Measurements from ENCODE around the gene SLC35E2B.

The SLC35E2B gene

DNA sequence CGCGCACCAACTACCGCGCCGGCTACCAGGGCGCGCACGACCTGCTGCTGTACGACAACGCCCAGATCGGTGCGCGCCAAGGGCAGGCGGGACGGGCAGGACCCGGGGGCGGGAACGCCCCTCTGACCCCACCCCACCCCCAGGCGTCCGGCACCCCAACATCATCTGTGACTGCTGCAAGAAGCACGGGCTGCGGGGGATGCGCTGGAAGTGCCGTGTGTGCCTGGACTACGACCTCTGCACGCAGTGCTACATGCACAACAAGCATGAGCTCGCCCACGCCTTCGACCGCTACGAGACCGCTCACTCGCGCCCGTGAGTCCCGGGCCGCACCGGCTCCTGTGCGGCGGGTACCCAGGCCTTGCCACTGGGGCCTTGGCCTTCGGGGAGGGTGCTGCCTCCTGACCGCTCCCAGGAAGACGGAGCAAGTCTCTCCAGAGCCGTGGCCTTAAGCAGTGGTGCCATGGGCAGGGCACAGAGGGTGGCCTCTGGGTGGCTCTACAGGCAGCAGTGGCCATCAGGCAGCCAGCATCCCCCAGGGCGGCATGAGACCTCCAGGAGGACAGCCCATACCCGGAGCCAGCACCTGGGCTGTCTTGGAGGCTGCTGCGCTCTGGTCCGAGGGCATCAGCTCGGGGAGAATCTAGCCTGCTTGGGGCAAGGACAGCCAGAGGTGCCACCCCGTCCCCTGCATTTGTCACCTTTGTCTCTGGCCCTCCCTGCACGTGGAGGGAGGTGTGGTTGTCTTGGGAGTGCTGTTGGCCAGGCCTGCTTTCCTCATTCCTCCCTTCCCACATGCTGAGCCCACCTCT, 68.8 kb downstream of the SLC35E2B start:
- DNase-seq (ENCODE audit: low spot score): no peak

DNA sequence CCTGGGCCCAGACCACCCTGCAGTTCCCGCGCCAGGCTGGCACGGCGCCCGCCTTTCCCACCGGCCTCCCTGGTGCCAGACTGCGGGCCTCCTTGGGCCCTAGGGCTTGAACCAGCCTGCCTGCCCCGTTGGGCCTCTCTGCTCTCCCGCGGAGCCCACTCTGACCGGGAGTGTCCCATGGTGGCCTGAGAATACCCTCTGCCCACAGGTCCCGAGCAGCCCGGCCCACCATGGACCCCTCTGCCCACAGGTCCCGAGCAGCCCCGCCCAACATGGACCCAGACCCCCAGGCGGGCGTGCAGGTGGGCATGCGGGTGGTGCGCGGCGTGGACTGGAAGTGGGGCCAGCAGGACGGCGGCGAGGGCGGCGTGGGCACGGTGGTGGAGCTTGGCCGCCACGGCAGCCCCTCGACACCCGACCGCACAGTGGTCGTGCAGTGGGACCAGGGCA, 69.4 kb downstream of the SLC35E2B start:
- DNase-seq (ENCODE audit: low spot score): no peak

DNA sequence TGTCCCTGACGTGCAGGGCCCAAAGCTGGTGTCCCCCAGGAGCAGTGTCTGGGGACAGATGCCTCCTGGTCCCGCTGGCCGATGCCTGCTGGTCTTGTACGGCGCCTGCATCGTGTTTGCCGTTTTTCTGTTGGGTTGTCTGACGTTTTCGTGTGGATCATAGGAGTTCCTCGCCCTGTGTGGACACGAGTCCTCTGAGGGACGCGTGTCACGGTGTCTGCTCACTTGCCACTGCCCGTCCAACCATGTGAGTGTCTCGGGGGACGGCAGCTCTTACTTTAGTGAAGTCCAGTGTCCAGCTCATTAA, 69.9 kb downstream of the SLC35E2B start:
- no peak for DNase-seq (ENCODE audit: low spot score)

DNA sequence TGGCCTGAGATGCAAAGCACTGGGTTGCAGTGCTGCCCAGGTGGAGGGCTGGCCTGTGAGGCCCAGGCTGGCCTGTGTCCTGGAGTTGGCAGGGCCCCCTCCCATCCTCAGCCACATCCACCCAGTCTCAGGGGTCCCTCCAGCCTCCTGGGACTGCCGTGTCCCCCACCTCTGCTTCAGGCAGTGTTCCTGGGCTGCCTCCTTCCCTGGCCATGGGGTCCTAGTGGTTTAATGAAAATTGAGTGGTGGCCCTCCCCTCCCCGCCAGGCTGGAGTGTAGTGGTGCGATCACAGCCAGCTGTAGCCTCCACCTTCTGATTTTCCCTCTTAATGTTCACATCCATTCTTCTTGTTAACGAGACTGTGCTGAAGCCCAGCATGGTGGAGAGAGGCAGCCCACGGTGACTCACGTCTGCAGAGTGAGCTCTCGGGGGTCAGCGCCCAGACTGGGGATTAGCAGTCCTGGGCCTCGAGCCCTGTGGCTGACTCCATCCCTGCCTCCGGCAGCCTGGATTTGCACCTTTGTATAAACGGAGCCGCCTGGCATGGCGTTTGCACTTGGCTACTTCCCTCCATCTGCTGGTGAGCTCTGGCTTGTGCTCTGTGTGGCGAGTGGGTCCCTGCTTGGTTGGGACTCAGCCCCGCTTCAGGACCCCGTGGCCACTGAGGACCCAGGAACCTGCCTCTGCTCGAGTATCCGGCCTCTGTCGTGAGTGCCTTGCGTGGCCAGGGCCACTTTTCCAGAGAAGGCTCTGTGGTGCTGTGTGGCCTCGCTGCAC, 70.4 kb downstream of the SLC35E2B start:
- DNase-seq (ENCODE audit: low spot score): no peak

DNA sequence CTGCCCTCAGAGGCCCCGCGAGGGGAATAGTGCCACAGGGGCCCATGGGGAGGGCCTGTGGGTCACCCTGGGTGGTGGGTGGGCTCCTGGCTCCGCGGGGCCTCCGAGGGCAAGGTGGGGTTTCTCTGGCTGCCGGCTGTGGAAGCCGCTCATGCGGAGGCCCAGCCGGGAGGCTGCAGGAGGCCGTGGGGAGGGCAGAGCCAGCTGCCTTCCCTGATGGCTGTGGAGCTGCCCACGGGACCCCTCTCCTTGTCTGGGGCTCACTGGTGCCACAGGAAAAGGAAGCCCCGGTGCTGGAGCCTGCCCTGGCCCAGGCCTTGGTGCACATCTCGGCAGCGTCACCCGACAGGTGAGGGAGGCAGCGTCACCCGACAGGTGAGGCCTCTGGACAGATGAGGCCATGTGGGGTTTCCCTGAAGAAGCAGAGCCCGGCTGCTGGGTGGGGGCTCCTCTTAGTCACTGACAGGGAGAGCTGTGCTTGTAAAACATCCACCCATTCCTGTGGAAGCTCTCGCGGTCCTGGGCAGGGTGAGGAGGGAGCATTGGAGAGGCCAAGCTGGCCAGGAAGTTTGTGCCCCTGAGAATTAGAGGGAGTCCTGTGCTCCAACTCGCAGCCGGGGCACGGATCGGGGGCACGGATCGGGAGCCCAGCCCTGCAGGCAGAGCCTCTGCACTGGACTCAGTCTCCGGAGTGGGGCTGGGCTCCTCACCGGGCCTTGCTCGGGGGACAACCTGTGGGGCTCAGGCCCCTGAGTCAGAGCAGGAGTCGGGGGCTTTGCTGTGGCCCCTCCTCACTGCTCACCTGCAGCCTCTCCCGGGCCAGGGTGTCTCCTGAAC, 71.2 kb downstream of the SLC35E2B start:
- DNase-seq (ENCODE audit: low spot score): no peak

DNA sequence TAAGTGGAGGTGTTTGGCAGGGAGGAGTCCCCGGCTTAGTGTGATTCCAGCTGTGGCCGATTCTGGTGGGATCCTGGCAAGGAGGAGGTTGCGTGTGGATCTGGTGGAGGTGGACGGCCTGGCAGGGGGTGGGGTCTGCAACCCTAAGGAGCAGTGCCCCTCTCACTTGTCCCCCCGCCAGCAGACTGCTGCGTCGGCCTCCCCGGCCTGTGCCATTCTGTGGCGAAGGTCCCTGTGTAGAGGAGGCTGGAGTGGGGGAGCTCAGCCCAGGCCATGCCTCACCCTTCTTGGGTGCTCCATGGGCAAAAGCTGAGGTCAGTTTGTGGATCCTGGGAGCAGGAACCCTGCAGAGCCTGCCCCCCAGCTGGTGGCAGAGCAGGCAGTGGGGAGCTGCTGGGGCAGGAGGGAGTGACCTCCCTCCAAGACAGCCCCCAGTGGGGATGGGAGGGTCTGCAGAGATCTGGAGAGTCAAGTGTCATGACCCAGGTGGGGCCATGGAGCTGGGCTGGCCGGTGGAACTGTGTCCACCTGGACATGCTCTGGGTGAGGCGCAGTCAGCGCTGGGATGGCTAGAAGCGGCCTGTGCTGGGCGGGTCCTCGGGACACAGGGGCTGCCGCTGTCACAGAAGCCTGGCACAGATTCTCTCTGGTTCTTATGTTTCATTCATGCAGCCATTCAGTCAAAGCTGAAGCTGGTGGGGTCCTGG, 72.0 kb downstream of the SLC35E2B start:
- DNase-seq (ENCODE audit: low spot score): no peak

DNA sequence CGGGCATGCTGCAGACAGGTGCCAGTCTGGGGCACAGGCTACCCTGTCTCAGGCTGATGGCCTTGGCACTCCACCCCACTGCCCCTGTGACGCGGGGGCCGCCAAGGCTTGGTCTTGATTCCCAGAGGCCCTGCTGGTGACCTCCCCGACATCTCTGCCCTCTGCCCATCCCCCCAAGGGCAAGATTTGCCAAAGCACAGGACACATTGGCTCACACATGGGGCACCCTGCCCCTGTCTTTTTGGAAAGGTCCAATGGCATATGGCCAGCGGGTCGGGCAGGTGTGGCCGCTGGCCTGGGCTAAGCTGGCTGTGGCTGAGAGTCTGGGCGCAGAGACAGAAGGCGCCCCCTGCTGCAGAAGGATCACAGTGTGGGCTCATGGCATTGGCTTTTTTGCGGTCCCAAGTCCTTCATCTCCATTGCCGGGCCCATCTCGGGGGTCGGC, 72.7 kb downstream of the SLC35E2B start:
- DNase-seq (ENCODE audit: low spot score): no peak

DNA sequence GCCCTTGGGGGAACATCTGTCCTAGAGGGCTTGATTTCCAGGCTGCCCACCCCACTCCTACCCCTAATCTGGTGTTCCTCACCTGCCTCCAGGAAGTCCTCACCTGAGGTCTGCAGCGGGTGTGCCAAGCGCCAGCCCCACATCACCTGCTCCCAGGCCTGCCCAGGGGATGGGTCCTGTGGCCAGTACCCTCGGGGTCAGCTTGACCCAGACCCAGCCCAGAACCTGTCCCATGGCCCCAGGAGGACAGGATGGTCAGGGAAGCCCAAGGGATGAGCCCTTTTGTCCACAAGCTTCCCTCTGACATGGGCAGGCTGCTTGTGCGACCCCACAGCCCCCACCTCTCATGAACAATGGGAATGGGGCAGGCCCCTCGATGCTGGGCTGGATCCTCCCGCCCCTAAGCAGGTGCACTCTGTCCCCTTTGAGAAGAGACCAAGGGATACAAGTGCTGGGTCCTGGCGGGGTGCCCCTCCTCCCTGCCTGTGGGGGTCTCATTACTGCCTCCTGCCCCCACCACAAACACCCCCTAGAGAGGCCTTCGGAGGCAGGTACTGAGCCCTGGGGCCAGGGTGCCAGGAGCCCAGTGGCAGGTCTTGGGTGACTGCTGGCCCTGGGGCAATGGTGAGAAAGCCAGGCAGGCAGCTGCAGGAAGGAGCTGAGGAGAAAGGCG, 74.1 kb downstream of the SLC35E2B start:
- no peak for DNase-seq (ENCODE audit: low spot score)

DNA sequence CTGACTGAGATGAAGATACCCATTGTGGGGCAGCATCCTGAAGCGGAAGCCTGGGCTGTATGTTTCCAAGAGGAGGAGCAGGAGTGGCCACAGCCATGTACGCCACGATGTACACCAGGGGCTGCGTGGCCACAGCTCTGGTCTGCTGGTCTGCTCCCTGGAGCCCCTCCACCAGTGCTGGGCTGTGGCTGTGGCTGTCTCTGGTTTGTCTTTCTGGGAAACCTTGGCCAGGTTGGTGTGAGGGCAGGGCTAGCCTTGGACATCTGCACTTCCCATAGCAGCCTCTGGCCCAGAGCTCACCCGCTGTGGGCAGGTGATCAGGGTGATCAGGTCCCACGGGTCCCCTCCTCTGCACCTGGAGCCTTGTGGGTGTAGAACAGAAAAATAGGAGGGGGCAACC, 74.7 kb downstream of the SLC35E2B start:
- DNase-seq (ENCODE audit: low spot score): no peak

DNA sequence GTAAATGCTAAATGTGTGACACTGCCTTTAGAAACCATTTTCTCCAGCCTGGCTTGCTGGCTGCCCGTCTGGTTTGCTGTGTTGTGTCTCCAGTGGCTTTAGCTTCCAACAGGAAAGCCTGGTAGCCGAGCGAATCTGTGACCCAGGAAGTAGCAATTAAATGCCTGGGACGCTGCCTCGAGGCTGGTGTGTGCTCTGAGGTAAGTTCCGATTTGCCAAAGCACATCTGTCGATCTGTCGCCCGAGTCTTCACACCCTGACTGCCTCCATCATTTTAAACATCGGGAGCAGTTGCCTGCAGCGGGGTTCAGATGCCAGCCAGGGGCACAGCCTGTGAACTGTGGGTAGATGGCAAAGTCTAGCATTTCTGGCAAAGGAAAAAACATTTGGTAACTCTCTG, 75.1 kb downstream of the SLC35E2B start:
- DNase-seq (ENCODE audit: low spot score): no peak

DNA sequence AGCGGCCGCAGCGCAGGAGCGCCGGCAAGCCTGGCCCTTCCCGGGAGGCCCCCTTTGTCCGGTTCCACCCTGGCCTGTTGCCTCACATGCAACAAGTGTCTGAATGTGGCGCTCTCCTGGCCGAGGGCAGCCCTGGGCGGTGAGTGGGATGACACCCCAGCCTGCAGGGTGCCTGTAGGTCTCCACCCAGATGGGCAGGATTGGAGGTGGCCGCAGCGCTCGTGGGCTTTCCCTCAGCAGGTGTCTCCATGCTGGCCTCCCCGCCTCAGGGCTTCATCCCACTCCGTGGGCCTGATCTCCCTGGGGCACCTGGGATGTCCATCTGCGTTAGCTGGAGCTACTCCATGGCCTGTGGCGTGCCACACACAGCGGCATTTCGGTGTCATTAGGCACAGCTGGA, 75.8 kb downstream of the SLC35E2B start:
- DNase-seq (ENCODE audit: low spot score): no peak

DNA sequence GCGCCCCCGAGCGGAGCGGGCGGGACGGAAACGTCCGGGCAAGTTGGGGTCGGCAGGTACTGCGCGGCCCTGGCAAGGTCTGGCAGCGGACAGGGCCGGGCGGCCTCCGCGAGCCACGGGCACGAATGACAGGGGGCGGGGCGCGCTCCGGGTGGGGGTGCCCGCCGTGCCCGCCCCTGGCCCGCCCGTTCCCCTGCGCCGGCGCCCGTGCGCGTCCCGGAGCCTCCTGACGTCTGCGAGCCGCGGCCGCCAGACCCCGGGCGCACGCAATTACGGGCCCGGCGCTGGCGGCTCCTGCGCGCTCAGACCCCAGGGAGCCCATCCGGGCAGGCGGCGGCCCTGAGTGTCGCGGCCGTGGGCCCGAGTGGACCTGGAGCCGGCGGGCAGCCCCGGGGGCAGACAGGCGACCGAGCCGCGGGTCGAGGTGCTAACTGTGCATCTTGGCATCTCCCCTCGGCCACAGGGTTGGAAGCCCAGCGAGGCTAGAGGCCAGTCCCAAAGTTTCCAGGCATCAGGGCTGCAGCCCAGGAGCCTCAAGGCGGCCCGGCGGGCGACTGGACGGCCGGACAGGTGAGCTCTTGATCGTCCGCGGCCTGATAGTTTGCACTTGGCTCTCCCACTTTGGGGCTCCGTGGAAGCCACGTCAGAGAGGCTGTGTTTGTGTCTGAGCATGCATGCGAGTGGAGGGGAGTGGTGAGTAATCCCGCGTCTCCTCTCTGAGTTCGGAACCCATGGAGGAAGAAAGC, 76.4 kb downstream of the SLC35E2B start:
- DNase-seq (ENCODE audit: low spot score): no peak

DNA sequence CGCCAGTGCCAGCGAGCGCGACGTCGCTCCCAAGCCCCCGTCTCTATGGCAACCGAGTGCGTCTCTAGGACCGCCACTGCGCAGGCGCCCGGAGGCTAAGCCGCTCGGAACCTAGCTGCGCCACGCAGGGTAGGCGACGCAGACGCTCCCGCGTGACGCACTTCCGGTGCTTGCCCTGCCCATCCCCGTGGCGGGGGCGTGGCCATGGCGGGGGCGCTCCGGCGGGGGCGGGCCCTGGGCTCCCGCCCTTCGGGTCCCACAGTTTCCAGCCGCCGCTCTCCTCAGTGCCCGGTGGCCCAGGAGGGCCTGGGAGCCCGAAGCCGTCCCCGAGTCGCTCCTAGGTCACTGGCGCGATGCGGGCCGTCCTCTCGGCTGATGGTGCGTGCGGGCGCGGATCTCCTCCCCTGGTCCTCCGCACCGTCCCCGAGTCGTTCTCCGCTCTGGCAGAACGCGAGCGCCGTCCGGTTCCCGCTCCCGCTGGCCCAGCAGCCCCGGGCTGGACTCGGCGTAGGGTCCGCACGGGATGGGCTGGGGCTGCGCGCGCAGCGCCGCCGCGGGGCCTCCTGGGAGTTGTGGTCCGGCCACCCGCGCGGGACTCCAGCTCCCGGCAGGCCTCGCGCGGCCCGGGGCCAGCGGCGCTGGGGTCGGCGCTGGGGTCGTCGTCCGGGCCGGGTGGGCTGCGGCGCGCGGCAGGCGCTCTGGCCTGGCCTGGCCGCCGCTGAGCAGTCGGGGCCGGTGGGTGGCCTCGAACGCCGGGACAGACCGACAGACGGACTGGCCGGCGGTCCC, 77.1 kb downstream of the SLC35E2B start, which contains the start of gene MIB2:
Gene MIB2, plus strand, starts transcription at position 245 of the 789 bp plus-strand sequence. CDS start 7,953 bp downstream, outside the sequence.
- peak; percentile 96 for DNase-seq (ENCODE audit: low spot score)

DNA sequence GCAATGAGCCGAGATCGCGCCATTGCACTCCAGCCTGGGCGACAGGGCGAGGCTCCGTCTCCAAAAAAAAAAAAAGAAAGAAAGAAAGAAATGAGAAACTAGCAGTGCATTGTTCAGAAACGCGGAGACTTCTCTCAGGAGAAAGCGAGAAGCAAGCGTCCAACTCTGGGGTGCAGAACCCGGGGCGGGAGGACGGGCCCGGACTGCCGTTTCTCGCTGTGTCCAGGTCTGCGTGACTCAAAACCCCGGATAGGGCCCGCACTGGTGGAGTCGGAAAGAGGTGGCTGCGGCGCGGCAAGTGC, 77.7 kb downstream of the SLC35E2B start:
- DNase-seq (ENCODE audit: low spot score): no peak

DNA sequence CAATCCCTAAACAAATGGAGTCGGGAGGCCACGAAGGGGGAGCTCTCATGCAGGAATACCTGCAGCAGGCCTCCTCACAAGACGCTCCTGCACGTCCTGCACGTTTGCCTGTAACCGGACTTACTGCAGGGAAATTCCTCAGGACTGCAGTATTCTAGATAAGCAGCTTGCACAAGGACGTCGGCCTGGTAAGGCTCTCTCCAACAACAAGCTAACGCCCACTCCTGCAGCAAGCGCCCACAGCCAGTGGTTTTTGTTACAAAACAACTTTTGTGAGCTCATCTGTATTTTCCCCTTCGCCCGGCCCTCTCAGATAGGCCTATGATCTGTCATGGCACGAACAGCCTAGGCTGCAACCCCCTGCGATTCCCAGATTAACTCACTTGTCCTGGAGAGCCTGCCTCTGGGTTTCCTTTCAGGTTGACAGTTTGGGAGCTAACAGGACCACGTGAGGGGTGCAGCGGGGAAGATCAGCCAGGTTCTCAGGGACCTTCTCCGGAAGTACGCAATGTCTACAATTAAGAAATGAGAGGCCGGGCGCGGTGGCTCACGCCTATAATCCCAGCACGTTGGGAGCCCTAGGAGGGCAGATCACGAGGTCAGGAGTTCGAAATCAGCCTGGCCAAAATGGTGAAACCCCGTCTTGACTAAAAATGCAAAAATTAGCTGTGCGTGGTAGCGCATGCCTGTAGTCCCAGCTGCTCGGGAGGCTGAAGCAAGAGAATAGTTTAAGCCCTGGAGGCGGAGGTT, 78.2 kb downstream of the SLC35E2B start:
- peak; percentile 35 for DNase-seq (ENCODE audit: low spot score)

DNA sequence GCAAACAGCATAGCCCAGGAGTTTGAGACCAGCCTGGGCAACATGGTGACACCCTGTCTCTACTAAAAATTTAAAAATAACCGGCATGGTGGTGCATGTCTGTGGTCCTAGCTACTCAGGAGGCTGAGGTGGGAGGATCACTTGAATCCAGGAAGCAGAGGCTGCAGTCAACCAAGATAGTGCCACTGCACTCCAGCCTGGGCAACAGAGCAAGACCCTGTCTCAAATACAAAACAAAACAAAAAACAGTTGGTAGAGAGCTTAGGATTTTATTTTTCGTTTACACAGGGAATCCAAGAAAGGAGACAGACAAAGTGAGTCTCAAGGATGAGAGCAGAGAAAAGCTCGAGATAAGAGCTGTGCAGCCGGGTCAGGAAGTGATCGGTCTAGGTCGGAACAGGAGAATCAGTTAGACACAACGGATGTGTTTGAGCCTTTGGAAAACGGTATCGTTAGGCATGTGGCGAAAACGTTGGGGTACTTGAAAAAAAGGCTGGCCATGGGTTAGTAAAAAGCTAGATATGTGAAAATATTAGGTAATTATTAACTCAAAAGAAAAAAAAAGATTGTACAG, 79.0 kb downstream of the SLC35E2B start:
- no peak for DNase-seq (ENCODE audit: low spot score)

DNA sequence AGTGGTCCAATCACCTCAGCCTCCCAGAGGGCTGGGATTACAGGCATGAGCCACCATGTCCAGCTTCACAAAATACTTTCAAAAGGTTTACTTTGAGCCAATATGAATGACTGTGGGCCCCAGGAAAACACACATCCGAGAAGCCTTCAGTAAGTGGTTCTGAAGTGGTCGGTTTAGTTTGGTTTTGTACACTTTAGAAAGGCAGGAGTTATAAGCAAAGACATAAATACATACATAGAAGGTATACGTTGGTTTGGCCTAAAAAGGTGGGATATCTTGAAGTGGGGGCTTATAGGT, 80.5 kb downstream of the SLC35E2B start:
- no peak for DNase-seq (ENCODE audit: low spot score)

DNA sequence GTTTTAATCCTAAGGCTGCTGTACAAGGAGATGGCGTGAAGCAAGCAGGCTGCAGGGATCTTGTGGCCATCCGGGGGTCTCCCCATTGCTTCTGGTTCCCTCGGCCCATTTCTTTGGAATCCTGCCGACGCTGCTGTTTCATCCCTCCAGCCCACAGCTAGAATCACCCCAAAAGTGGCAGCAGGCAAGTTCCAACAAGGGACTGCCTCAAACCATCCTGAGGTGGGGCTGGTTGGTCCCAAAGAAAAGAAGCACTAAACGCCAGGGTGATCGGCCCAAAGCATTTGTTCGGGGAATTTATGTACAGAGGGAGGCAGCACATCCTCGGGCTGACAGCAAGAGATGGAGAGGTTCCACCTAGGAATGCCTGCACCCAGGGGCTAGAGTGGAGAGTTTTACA, 81.8 kb downstream of the SLC35E2B start:
- DNase-seq (ENCODE audit: low spot score): no peak
